ENCODE data around the gene KLF13.

DNA sequence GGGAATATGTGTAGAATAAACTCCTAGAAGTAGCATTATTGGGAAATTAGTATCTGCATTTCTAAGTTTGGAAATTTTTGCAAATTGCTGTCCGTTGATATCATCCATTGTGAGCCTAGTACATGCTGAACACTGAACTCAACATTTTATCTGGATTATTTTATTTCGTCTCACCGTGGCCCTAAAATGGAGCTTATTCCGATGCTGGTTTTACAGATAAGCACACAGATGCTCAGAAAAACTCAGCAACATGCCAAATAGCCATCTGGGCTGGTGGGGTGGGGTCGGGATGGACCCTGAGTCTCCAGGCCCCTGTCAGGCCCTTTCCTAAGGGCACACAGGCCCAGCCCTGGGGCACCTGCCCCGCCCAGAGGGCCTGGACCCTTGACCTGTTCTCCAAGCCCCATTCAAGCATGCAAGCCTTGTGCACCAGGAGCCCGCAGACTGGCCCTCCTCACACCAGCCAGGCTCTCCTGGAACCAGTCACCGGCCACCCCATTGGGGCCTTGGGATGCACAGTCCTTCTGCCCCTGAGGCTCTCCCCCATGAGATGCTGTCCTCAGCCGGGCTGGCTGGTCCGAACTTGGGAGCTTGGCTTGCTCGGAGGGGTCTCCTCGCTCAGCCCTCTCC is 20.7 kb upstream of the KLF13 start:
- TF ChIP-seq POLR2A (IDR thresholded peaks at IDR 0.05), result no peak
- TF ChIP-seq, protein P1, sequence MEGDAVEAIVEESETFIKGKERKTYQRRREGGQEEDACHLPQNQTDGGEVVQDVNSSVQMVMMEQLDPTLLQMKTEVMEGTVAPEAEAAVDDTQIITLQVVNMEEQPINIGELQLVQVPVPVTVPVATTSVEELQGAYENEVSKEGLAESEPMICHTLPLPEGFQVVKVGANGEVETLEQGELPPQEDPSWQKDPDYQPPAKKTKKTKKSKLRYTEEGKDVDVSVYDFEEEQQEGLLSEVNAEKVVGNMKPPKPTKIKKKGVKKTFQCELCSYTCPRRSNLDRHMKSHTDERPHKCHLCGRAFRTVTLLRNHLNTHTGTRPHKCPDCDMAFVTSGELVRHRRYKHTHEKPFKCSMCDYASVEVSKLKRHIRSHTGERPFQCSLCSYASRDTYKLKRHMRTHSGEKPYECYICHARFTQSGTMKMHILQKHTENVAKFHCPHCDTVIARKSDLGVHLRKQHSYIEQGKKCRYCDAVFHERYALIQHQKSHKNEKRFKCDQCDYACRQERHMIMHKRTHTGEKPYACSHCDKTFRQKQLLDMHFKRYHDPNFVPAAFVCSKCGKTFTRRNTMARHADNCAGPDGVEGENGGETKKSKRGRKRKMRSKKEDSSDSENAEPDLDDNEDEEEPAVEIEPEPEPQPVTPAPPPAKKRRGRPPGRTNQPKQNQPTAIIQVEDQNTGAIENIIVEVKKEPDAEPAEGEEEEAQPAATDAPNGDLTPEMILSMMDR (IDR thresholded peaks at IDR 0.05 in 4 of 5, conservative IDR thresholded peaks at IDR 0.05 in 1 of 5), result no peak
